Measurements from ENCODE around the gene PLEKHG4B.
"Not testable (repeated sequence)": the region's sequence is repeated elsewhere in the genome, so short reads cannot be mapped to it uniquely, and the experiment has no call there.

The PLEKHG4B gene

DNA sequence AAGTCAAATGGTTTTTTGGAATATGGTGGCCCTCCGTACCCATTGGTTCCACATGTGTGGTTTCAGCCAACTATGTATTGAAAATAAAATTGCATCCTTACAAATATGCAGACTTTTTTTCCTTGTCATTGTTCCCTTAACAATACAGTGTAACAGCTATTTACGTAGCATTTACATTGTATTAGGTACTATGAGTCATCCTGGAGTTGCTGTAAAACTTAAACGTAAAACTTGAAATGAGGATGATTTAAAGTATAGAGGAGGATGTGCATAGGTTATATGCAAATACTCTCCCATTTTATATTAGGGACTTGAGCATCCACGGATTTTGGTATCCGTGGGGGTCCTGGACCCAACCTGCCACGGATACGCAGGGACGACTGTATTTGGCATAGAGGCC is 142.5 kb downstream of the PLEKHG4B start:
- no peak for DNase-seq

GRCh38 chr5:235527-235926 is 143.6 kb downstream of the PLEKHG4B start:
- DNase-seq: not testable (repeated sequence)

DNA sequence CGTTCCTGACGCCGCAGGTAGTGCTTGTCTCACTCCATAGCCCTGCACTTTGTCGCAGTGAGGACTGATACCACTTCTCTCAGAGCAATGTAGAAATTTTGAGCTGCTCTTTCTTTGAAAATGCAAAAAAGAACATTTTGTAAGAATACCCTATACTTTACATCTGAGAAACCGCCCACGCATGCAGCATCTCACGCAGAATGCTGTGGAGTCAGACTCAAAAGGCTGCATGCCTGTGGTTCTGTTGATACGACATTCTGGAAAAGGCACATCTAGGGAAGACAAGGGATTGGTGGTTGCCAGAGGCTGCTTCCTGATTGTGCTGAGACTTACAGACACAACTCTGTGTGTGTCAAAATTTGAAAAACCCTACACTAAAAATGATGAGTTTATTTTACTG is 146.0 kb downstream of the PLEKHG4B start:
- DNase-seq: not testable (repeated sequence)

All from midbrain (tissue), 1 donor.